Measurements from ENCODE around the gene WSB1. TPM values are rescaled to one million over a fixed set of nuclear protein-coding genes. Genes with fewer than 3 reads are reported as not detected.

The WSB1 gene
- total and polyA plus RNA-seq, 2 of the 8 experiments (the other 6 are each of a cell fraction or from before 2014, with no cell fraction given), result 113 to 140 TPM

GRCh38 chr17:27276653-27277156 lies 17.2 kb upstream of the WSB1 start:
- no peak overlapping the region for H3K23ac ChIP-seq (ENCODE audit: insufficient read length)
- H4K5ac ChIP-seq (ENCODE audit: insufficient read length, low read depth, low read length), result peak overlapping the region; percentile 81
- 25% methylated on average over 14 of the region's 14 CpGs; no CpG with 5 or more reads in 1 of the 2 experiments for WGBS, 2 experiments (ENCODE audit: extremely low coverage in 1 of 2, insufficient coverage in 1 of 2, insufficient read length in 1 of 2, insufficient replicate concordance in 2 of 2, low coverage in 1 of 2, low lambda C conversion rate in 2 of 2, missing lambda C conversion rate in 1 of 2)
- no peaks in the 10 kb centered on the region; a peak in 1 of 7 replicates for H3K27me3 ChIP-seq (replicated peaks in 1 of 4; ENCODE audit: control insufficient read depth in 3 of 4, extremely low read depth in 1 of 4, insufficient read depth in 3 of 4, low read length in 3 of 4)
- H3K9me3 ChIP-seq (ENCODE audit: insufficient read depth in 2 of 2, low read depth in 1 of 2, low read length in 1 of 2), result no peaks in the 10 kb centered on the region
- H3K56ac ChIP-seq (replicated peaks; ENCODE audit: insufficient read length, low read depth, low read length), result no peak overlapping the region
- FAIRE-seq (peak; percentile 98), DNase-seq (ENCODE audit: low read depth in 1 of 2, low spot score in 2 of 2) (peak; percentile 50 to 77)
- H4K20me1 ChIP-seq (replicated peaks in 1 of 2; ENCODE audit: control insufficient read depth in 1 of 2, insufficient read depth in 2 of 2, low read length in 2 of 2), result no peaks in the 10 kb centered on the region
- H4K91ac ChIP-seq (replicated peaks; ENCODE audit: insufficient read length, low read length), result peak overlapping the region; percentile 32
- H3K14ac ChIP-seq (ENCODE audit: insufficient read length), result peak overlapping the region; percentile 10
- no peak overlapping the region for H2BK15ac ChIP-seq (ENCODE audit: low read length)
- H4K8ac ChIP-seq (ENCODE audit: extremely low read depth, insufficient read depth, low read length), result peak overlapping the region; percentile 95; the same call in 1 of the 2 replicates
- peaks cover 0 to 4% (median 2%) of the 10 kb centered on the region in 4 experiments; a peak in 3 of 7 replicates for H3K4me1 ChIP-seq (replicated peaks in 1 of 4; ENCODE audit: control insufficient read depth in 3 of 4, insufficient read depth in 4 of 4, low read length in 3 of 4)
- H2BK120ac ChIP-seq (replicated peaks; ENCODE audit: low read depth, low read length), result no peak overlapping the region
- H2BK5ac ChIP-seq (ENCODE audit: low read depth, low read length), result peak overlapping the region; percentile 99
- H3K79me2 ChIP-seq (ENCODE audit: control insufficient read depth in 1 of 2, insufficient read depth in 2 of 2, low read length in 2 of 2), result no peaks in the 10 kb centered on the region
- peak overlapping the region; percentile 95; the same call in 1 of the 2 replicates for H2AK5ac ChIP-seq (ENCODE audit: low read depth, low read length)
- peak overlapping the region; percentile 85 to 97 for H3K4me2 ChIP-seq (ENCODE audit: insufficient read depth in 1 of 2, low read depth in 2 of 2, low read length in 2 of 2)
- H2BK12ac ChIP-seq (ENCODE audit: low read depth, low read length), result peak overlapping the region; percentile 99
- H3K27ac ChIP-seq (ENCODE audit: low read depth, low read length), result peak overlapping the region; percentile 93
- H3K18ac ChIP-seq (ENCODE audit: extremely low read depth, low read length), result peak overlapping the region; percentile 85
- peak overlapping the region; percentile 95 for H2AFZ ChIP-seq (ENCODE audit: low read length)
- peaks cover 3% of the 10 kb centered on the region; the same call in 1 of the 2 replicates for H3K23me2 ChIP-seq (ENCODE audit: low read depth, low read length)
- POLR2A ChIA-PET (ENCODE audit: partially characterized antibody), result interaction anchor here (0.8 to 2.4 kb wide), 5 partner anchors 13 to 69 kb away, joined by 3 to 29 read pairs (median 3); partner anchors contain the start of gene WSB1
- peak overlapping the region; percentile 47 to 94 (median 72) for H3K9ac ChIP-seq (replicated peaks in 1 of 4; ENCODE audit: extremely low read depth in 1 of 4, low read depth in 3 of 4, low read length in 3 of 4)
- H3K36me3 ChIP-seq (ENCODE audit: control insufficient read depth in 2 of 4, insufficient read depth in 4 of 4, low read length in 3 of 4), result no peaks in the 10 kb centered on the region
- H3K79me1 ChIP-seq (ENCODE audit: low read depth, low read length), result no peaks in the 10 kb centered on the region
- peak overlapping the region; percentile 24; the same call in 1 of the 2 replicates for H2BK20ac ChIP-seq (ENCODE audit: low read length)
- no peak overlapping the region for H3K4ac ChIP-seq (replicated peaks; ENCODE audit: insufficient read length, low read depth, low read length)
- CTCF ChIA-PET (ENCODE audit: partially characterized antibody), result interaction anchor here (0.6 to 2.1 kb wide), 9 partner anchors 11 to 323 kb away, joined by 3 to 10 read pairs (median 3); partner anchors contain the start of gene WSB1
- H3K4me3 ChIP-seq (ENCODE audit: extremely low read depth in 1 of 4, insufficient read depth in 2 of 4, low read depth in 3 of 4, low read length in 4 of 4), result peak overlapping the region in 3 of 4 experiments; percentile 2 to 52 (median 50); a peak in 4 of 8 replicates
- TF ChIP-seq BCL11A (IDR thresholded peaks at IDR 0.05; ENCODE audit: low read depth in 2 of 2, low read length in 2 of 2) (no peak), SRF (IDR thresholded peaks at IDR 0.05; ENCODE audit: low read depth, low read length) (no peak), EZH2 (IDR thresholded peaks at IDR 0.05; ENCODE audit: low read depth, low read length, severe bottlenecking) (no peak), SUZ12 (IDR thresholded peaks at IDR 0.05; ENCODE audit: low read length) (no peak), POLR2AphosphoS5 (IDR thresholded peaks at IDR 0.05; ENCODE audit: low read depth, low read length) (peak; percentile 72), CREB1 (IDR thresholded peaks at IDR 0.05) (peak; percentile 53), ATF2 (IDR thresholded peaks at IDR 0.05; ENCODE audit: low read length) (no peak), TEAD4 (IDR thresholded peaks at IDR 0.05; ENCODE audit: low read depth, low read length) (peak; percentile 64), SP4 (IDR thresholded peaks at IDR 0.05; ENCODE audit: low read length) (no peak), GTF2F1 (IDR thresholded peaks at IDR 0.05; ENCODE audit: borderline replicate concordance, low read depth, low read length) (no peak), POLR2A (IDR thresholded peaks at IDR 0.05; ENCODE audit: control extremely low read depth in 1 of 2, low read depth in 2 of 2, low read length in 2 of 2) (peak; percentile 57 to 88), FOSL1 (IDR thresholded peaks at IDR 0.05; ENCODE audit: insufficient read depth, low read depth, low read length) (no peak)

Data from H1 (cell line).